GM23338 (cell line): ENCODE results near the gene EXOC6B. TPM values are rescaled to one million over a fixed set of nuclear protein-coding genes. Genes with fewer than 3 reads are reported as not detected.

Source experiments
- ATAC-seq: fragments of 200-7000 bp; cut with Tn5 transposase; 3 replicates; pipeline ENCODE4 v1.9.1; 2020
- DNase-seq: peaks from one replicate; pipeline ENCODE4 v3.0.0-alpha.2; 2015; ENCODE audit warnings: low spot score
- H2AFZ ChIP-seq: fragments of 200-600 bp; sonication (generic); 2 replicates; pipeline ENCODE4 v1.8.0; 2016; ENCODE audit warnings: antibody characterized with exemption, mild to moderate bottlenecking, moderate library complexity
- H3F3A ChIP-seq: fragments of 200-600 bp; sonication (generic); replicated peaks from 2 replicates; pipeline ENCODE4 v1.8.0; 2017; ENCODE audit warnings: antibody characterized with exemption, mixed run types, low read depth
- H3K27ac ChIP-seq: fragments of 200-600 bp; sonication (generic); 2 replicates; pipeline ENCODE4 v1.6.1; 2016; ENCODE audit warnings: low read depth
- H3K27me3 ChIP-seq: fragments of 200-600 bp; sonication (generic); 2 replicates; pipeline ENCODE4 v1.8.0; 2016; ENCODE audit warnings: mild to moderate bottlenecking, mixed run types, moderate library complexity; ENCODE audit not compliant: insufficient read depth
- H3K36me3 ChIP-seq: fragments of 200-600 bp; sonication (generic); 2 replicates; pipeline ENCODE4 v1.8.0; 2016; ENCODE audit warnings: mild to moderate bottlenecking; ENCODE audit not compliant: insufficient read depth
- H3K4me1 ChIP-seq: fragments of 200-600 bp; sonication (generic); 2 replicates; pipeline ENCODE4 v1.8.0; 2016; ENCODE audit warnings: mild to moderate bottlenecking, moderate library complexity; ENCODE audit not compliant: insufficient read depth
- H3K4me2 ChIP-seq: fragments of 200-600 bp; sonication (generic); 2 replicates; pipeline ENCODE4 v1.7.1; 2017; ENCODE audit warnings: mixed run types
- H3K4me3 ChIP-seq: fragments of 200-600 bp; sonication (generic); 2 replicates; pipeline ENCODE4 v1.6.1; 2016; ENCODE audit warnings: mixed run types
- H3K79me2 ChIP-seq: fragments of 200-600 bp; sonication (generic); replicated peaks from 2 replicates; pipeline ENCODE4 v1.8.0; 2017; ENCODE audit warnings: mild to moderate bottlenecking; ENCODE audit not compliant: insufficient read depth
- H3K9me2 ChIP-seq: fragments of 200-600 bp; sonication (generic); 2 replicates; pipeline ENCODE4 v1.8.0; 2017; ENCODE audit not compliant: insufficient read depth
- H4K20me1 ChIP-seq: fragments of 200-600 bp; sonication (generic); replicated peaks from 2 replicates; pipeline ENCODE4 v1.8.0; 2017; ENCODE audit warnings: mild to moderate bottlenecking; ENCODE audit not compliant: insufficient read depth
- H3K27ac Mint-ChIP-seq: 2 replicates; pipeline ENCODE4 v1.8.0; 2020; ENCODE audit warnings: inconsistent platforms, mild to moderate bottlenecking, moderate library complexity, mixed read lengths
- H3K27me3 Mint-ChIP-seq: 3 replicates; pipeline ENCODE4 v1.8.0; 2022; ENCODE audit warnings: low read depth, mild to moderate bottlenecking, moderate library complexity, mixed read lengths, inconsistent platforms; ENCODE audit not compliant: insufficient read depth, poor library complexity
- H3K36me3 Mint-ChIP-seq: 3 replicates; pipeline ENCODE4 v1.8.0; 2021; ENCODE audit warnings: low read depth, mild to moderate bottlenecking, inconsistent platforms, moderate library complexity, mixed read lengths
- H3K4me1 Mint-ChIP-seq: 3 replicates; pipeline ENCODE4 v1.8.0; 2020; ENCODE audit warnings: mild to moderate bottlenecking, inconsistent platforms, mixed read lengths
- H3K4me3 Mint-ChIP-seq: 3 replicates; pipeline ENCODE4 v1.8.0; 2021; ENCODE audit warnings: moderate library complexity, mild to moderate bottlenecking, inconsistent platforms, mixed read lengths
- H3K9me3 Mint-ChIP-seq: 3 replicates; pipeline ENCODE4 v1.8.0; 2020; ENCODE audit warnings: moderate library complexity, mild to moderate bottlenecking, inconsistent platforms, mixed read lengths
- CREB1 ChIP-seq: fragments of 250-450 bp; sonication (Bioruptor Pico); IDR thresholded peaks from 2 replicates; pipeline ENCODE4 v1.5.0; 2020; ENCODE audit warnings: low read depth, mild to moderate bottlenecking, moderate library complexity
- EZH2 ChIP-seq: fragments of 200-600 bp; sonication (generic); IDR thresholded peaks from one replicate; pipeline ENCODE4 v1.8.0; 2017; ENCODE audit warnings: antibody characterized with exemption, mild to moderate bottlenecking, low read depth; ENCODE audit not compliant: unreplicated experiment
- EZH2phosphoT487 ChIP-seq: fragments of 200-600 bp; sonication (generic); IDR thresholded peaks from one replicate; pipeline ENCODE4 v1.8.1; 2018; ENCODE audit warnings: antibody characterized with exemption; ENCODE audit not compliant: unreplicated experiment
- JUNB ChIP-seq: IDR thresholded peaks from one replicate; pipeline ENCODE4 v1.6.1; 2016; ENCODE audit warnings: antibody characterized with exemption; ENCODE audit not compliant: unreplicated experiment
- NANOG ChIP-seq: IDR thresholded peaks from 2 replicates; pipeline ENCODE4 v1.6.1; 2016; ENCODE audit warnings: antibody characterized with exemption, borderline replicate concordance
- POLR2AphosphoS5 ChIP-seq: IDR thresholded peaks from 2 replicates; pipeline ENCODE4 v1.6.1; 2016; ENCODE audit warnings: antibody characterized with exemption, low read depth
- ZNF114 ChIP-seq: fragments of 250-450 bp; sonication (Bioruptor Pico); IDR thresholded peaks from 2 replicates; pipeline ENCODE4 v1.5.0; 2020; ENCODE audit warnings: mild to moderate bottlenecking, moderate library complexity
- ZNF331 ChIP-seq: fragments of 250-450 bp; sonication (Bioruptor Pico); IDR thresholded peaks from 2 replicates; pipeline ENCODE4 v1.5.0; 2020; ENCODE audit warnings: low read depth, mild to moderate bottlenecking, moderate library complexity
- ZNF462 ChIP-seq: fragments of 250-450 bp; sonication (Bioruptor Pico); IDR thresholded peaks from 2 replicates; pipeline ENCODE4 v1.5.0; 2020; ENCODE audit warnings: mild to moderate bottlenecking, moderate library complexity
- polyA plus RNA-seq: library from polyadenylated mRNA; unstranded; fragments of >200 nt; fragmentation: Nextera tagmentation; extraction: Ambion mirVana; gene quantifications from 2 replicates; pipeline ENCODE4 v1.2.1, GENCODE V29; 2016
- total RNA-seq: library from RNA; depleted of rRNA; stranded (reverse); fragments of >200 nt; shearing (Covaris generic); gene quantifications from 2 replicates; pipeline ENCODE4 v1.2.3, GENCODE V29; 2014

The EXOC6B gene
- total and polyA plus RNA-seq, 2 experiments from 2014 or later: 7.2 to 45.9 TPM

GRCh38 chr2:72821118-72821517 is 4.7 kb downstream of the EXOC6B start:
- TF ChIP-seq ZNF462 (CRISPR knock-in tag): no peak
- TF ChIP-seq EZH2: no peak
- TF ChIP-seq JUNB: no peak
- no peak for TF ChIP-seq ZNF331
- no peak for TF ChIP-seq CREB1
- no peak for TF ChIP-seq ZNF114
- TF ChIP-seq POLR2AphosphoS5: no peak
- TF ChIP-seq NANOG: no peak
- no peak for TF ChIP-seq EZH2phosphoT487
- Histone ChIP-seq H3K79me2 (peaks cover 54% of the 10 kb centered on the region), H3K9me2 (no peaks in the 10 kb centered on the region; the same call in 1 of the 2 replicates), H3K4me1 (peaks cover 15% of the 10 kb centered on the region), H3F3A (no peaks in the 10 kb centered on the region; the same call in 1 of the 2 replicates), H2AFZ (no peak overlapping the region), H3K36me3 (no peaks in the 10 kb centered on the region), H3K27me3 (no peaks in the 10 kb centered on the region), H3K27ac (no peak overlapping the region), H3K4me3 (no peak overlapping the region), H3K4me2 (peak overlapping the region; percentile 36; the same call in 1 of the 2 replicates), H4K20me1 (no peaks in the 10 kb centered on the region)
- H3K9me3 Mint-ChIP-seq: no peaks in the 10 kb centered on the region
- no peak for DNase-seq
- H3K27ac Mint-ChIP-seq: no peak overlapping the region
- H3K27me3 Mint-ChIP-seq: peaks cover 6% of the 10 kb centered on the region
- no peak overlapping the region for H3K4me3 Mint-ChIP-seq
- peaks cover 34% of the 10 kb centered on the region for H3K4me1 Mint-ChIP-seq
- ATAC-seq: no peak
- peaks cover 3% of the 10 kb centered on the region for H3K36me3 Mint-ChIP-seq
